ENCODE data around the gene KCNE3. TPM values are rescaled to one million over a fixed set of nuclear protein-coding genes. Genes with fewer than 3 reads are reported as not detected.

KCNE3 gene
- total RNA-seq, 1 donor = 1.8 TPM

DNA sequence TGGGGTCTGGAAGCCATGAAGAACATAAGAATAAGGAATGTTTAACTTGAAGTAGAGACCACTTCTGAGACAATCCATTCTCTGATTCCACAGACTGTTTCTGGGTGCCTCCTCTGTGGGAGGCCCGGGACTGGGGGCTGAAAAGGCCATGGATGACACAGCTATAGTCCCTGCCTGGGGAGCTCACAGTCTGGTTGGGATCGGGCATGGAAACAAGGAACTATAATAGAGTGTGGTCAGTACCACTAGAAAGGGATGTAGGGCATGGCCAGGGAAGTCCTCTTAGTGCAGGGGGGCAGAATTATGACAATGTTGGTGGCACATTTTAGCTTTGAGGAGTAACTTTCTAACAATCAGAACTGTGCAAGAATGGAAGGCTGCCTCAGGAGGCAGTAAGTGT lies 9.2 kb upstream of the KCNE3 start:
- no peak overlapping the region for H2AFZ ChIP-seq (ENCODE audit: low read length)
- no peaks in the 10 kb centered on the region for H3K4me1 ChIP-seq (ENCODE audit: insufficient read depth, low read length)
- peaks cover 10% of the 10 kb centered on the region for H3K27me3 ChIP-seq (ENCODE audit: insufficient read depth, low read length)
- H3K4me2 ChIP-seq (ENCODE audit: insufficient read depth, low read length) = no peak overlapping the region
- no peak for DNase-seq (ENCODE audit: insufficient read length, low spot score, missing footprints)
- no peak overlapping the region for H3K4me3 ChIP-seq (ENCODE audit: insufficient read depth, low read length)
- no peaks in the 10 kb centered on the region for H3K79me2 ChIP-seq (ENCODE audit: insufficient read depth, low read length)
- TF ChIP-seq, protein P1, sequence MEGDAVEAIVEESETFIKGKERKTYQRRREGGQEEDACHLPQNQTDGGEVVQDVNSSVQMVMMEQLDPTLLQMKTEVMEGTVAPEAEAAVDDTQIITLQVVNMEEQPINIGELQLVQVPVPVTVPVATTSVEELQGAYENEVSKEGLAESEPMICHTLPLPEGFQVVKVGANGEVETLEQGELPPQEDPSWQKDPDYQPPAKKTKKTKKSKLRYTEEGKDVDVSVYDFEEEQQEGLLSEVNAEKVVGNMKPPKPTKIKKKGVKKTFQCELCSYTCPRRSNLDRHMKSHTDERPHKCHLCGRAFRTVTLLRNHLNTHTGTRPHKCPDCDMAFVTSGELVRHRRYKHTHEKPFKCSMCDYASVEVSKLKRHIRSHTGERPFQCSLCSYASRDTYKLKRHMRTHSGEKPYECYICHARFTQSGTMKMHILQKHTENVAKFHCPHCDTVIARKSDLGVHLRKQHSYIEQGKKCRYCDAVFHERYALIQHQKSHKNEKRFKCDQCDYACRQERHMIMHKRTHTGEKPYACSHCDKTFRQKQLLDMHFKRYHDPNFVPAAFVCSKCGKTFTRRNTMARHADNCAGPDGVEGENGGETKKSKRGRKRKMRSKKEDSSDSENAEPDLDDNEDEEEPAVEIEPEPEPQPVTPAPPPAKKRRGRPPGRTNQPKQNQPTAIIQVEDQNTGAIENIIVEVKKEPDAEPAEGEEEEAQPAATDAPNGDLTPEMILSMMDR (IDR thresholded peaks at IDR 0.05; ENCODE audit: extremely low read depth, low read depth, low read length) = no peak
- no peaks in the 10 kb centered on the region for H3K9me3 ChIP-seq (ENCODE audit: low read depth, low read length)
- no peak overlapping the region for H3K27ac ChIP-seq (ENCODE audit: low read depth, low read length)
- no peaks in the 10 kb centered on the region for H4K20me1 ChIP-seq (ENCODE audit: insufficient read depth, low read length)
- H3K36me3 ChIP-seq (ENCODE audit: insufficient read depth, low read length) = no peaks in the 10 kb centered on the region

DNA sequence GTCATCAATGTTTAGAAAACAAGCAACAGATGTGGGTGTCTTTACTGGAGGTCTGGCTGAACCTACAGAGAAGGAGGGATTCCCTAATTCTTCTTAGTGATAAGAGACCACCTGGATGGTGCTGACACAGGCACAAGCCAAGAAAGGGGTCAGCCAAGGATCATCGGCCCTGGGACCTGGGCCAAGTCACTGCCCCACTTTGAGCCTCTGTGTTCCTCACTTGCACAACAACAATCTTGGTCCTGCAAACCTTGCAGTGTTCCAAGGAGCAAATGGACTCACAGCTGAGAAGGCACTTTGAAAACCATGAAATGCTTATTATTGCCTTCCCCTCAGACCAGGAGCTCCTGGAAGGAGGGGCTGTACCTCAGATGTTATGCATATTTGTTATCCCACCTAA lies 7.0 kb upstream of the KCNE3 start:
- H3K4me2 ChIP-seq (ENCODE audit: insufficient read depth, low read length) = no peak overlapping the region
- no peak for DNase-seq (ENCODE audit: insufficient read length, low spot score, missing footprints)
- H3K4me1 ChIP-seq (ENCODE audit: insufficient read depth, low read length) = no peaks in the 10 kb centered on the region
- H3K4me3 ChIP-seq (ENCODE audit: insufficient read depth, low read length) = no peak overlapping the region
- H3K27ac ChIP-seq (ENCODE audit: low read depth, low read length) = no peak overlapping the region
- TF ChIP-seq, protein P1 (IDR thresholded peaks at IDR 0.05; ENCODE audit: extremely low read depth, low read depth, low read length) = no peak
- H3K9me3 ChIP-seq (ENCODE audit: low read depth, low read length) = no peaks in the 10 kb centered on the region
- no peak overlapping the region for H2AFZ ChIP-seq (ENCODE audit: low read length)
- H3K36me3 ChIP-seq (ENCODE audit: insufficient read depth, low read length) = no peaks in the 10 kb centered on the region
- H4K20me1 ChIP-seq (ENCODE audit: insufficient read depth, low read length) = no peaks in the 10 kb centered on the region
- peaks cover 10% of the 10 kb centered on the region for H3K27me3 ChIP-seq (ENCODE audit: insufficient read depth, low read length)
- H3K79me2 ChIP-seq (ENCODE audit: insufficient read depth, low read length) = no peaks in the 10 kb centered on the region

DNA sequence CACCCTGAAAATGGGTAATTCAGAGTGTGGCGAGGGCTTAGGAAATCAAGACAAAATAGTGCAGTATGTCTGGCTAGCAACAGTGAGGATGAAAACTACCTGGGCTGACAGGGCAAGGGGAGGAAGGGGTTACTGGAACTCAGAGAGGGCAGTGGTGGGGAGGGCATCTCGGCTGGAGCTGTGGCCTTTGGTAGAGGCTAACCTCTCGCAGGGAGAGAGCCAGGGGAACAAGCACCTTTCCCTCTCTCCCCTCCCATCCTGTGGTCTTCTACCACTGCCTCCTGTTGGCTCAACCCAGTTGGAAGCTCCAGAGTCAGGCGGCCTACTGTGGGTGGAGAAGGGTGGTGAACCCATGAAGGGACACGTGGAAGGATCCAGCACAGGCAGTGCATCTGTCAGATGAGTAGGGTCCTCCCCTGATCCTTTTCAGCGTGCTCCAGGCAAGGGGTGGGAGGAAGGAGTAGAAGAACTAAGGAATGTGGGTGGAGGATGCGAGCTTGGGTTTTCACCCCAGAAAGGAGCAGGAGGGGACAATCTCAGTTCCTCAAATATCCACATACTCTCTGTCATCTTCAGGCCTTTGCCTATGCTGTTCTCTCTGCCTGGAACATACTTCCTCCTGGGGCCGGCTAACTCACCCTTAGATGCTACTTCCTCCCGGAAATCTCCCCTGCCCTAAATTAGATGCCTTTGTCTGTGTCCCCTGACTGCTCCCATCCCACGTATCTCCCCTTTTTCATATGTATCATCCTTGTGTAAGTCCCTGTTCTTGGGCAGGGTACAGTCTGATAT lies 6.2 kb upstream of the KCNE3 start:
- H2AFZ ChIP-seq (ENCODE audit: low read length) = no peak overlapping the region
- H3K79me2 ChIP-seq (ENCODE audit: insufficient read depth, low read length) = no peaks in the 10 kb centered on the region
- TF ChIP-seq, protein P1 (IDR thresholded peaks at IDR 0.05; ENCODE audit: extremely low read depth, low read depth, low read length) = no peak
- H3K27ac ChIP-seq (ENCODE audit: low read depth, low read length) = no peak overlapping the region
- no peaks in the 10 kb centered on the region for H3K36me3 ChIP-seq (ENCODE audit: insufficient read depth, low read length)
- no peaks in the 10 kb centered on the region for H4K20me1 ChIP-seq (ENCODE audit: insufficient read depth, low read length)
- H3K27me3 ChIP-seq (ENCODE audit: insufficient read depth, low read length) = peaks cover 10% of the 10 kb centered on the region
- H3K4me3 ChIP-seq (ENCODE audit: insufficient read depth, low read length) = no peak overlapping the region
- no peaks in the 10 kb centered on the region for H3K4me1 ChIP-seq (ENCODE audit: insufficient read depth, low read length)
- H3K4me2 ChIP-seq (ENCODE audit: insufficient read depth, low read length) = no peak overlapping the region
- H3K9me3 ChIP-seq (ENCODE audit: low read depth, low read length) = no peaks in the 10 kb centered on the region
- DNase-seq (ENCODE audit: insufficient read length, low spot score, missing footprints) = no peak

DNA sequence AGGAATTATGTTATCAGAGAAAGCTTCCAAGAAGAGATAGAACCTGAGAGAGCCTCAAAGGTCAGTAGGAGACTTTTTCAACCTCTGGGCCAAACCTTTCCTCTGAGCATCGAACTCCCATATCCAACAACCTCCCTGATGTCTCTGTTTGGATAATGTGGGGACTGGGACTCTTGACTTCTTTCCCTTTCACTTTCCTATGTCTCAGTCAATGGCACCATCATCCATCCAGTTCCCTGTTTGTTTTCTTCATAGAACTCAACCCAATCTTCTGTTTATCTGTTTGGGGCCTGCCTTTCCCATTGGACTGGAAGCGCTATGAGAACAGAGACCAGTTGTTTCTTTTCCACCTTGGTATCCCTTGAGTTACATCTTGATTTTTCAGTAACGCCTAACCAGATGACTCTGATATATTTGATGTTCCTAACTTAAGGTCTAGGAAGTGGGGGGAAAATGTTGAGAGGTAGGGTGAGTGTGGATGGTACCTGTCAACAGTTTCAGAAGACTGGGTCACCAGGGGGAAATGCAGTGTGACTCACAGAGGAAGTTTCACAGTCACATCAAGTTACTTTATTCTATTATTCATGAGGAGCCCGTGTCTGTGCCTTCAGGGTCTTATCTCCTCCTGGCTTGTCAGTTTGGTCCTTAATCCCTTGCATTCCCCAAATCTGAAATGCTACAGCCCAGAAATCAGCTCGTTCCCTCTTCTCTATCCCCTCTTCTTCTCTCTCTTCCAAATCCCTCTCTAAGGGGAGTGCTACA lies 4.5 kb upstream of the KCNE3 start:
- H3K4me2 ChIP-seq (ENCODE audit: insufficient read depth, low read length) = no peak overlapping the region
- peaks cover 10% of the 10 kb centered on the region for H3K27me3 ChIP-seq (ENCODE audit: insufficient read depth, low read length)

More for the DNA sequence above, 4.5 kb upstream of the KCNE3 start:
- Histone ChIP-seq H3K9me3 (ENCODE audit: low read depth, low read length) (no peaks in the 10 kb centered on the region), H3K4me1 (ENCODE audit: insufficient read depth, low read length) (no peaks in the 10 kb centered on the region), H4K20me1 (ENCODE audit: insufficient read depth, low read length) (no peaks in the 10 kb centered on the region), H2AFZ (ENCODE audit: low read length) (no peak overlapping the region), H3K4me3 (ENCODE audit: insufficient read depth, low read length) (no peak overlapping the region), H3K27ac (ENCODE audit: low read depth, low read length) (no peak overlapping the region), H3K36me3 (ENCODE audit: insufficient read depth, low read length) (no peaks in the 10 kb centered on the region), H3K79me2 (ENCODE audit: insufficient read depth, low read length) (no peaks in the 10 kb centered on the region)
- DNase-seq (ENCODE audit: insufficient read length, low spot score, missing footprints) = no peak
- TF ChIP-seq, protein P1 (IDR thresholded peaks at IDR 0.05; ENCODE audit: extremely low read depth, low read depth, low read length) = no peak
